ENCODE data around the gene FTCDNL1.

DNA sequence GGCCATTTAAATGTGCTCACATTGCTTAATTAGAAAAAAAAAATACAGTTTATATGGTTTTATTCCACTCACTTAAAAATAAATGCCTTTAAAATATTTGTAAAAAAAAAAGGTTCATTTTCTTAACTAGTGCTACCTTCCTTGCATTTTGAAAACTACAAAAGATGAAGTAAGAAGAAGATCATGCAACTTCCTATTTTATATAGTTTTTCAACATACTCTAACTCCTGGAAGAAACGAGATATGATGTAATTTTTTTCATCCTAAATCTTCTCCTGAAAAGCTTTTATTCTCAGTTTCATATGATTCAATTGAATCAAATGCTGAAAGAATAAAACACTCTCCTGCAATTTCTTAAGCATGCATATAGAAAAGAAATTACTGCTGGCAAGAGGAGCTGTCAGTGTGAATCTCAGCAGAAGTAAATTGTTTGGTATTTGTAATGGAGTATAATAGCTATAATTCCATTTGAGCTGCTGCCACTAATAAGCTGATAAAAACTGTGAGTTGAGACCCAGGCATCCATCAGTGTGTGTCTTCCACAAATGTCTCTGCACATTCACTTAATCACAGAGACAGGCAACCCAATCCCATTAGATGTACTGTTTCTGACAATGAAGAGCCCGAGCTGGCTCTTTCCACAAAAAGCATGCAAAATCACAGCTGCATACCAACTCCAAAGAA is 3.7 kb downstream of the FTCDNL1 start:
- TF ChIP-seq, protein P1, sequence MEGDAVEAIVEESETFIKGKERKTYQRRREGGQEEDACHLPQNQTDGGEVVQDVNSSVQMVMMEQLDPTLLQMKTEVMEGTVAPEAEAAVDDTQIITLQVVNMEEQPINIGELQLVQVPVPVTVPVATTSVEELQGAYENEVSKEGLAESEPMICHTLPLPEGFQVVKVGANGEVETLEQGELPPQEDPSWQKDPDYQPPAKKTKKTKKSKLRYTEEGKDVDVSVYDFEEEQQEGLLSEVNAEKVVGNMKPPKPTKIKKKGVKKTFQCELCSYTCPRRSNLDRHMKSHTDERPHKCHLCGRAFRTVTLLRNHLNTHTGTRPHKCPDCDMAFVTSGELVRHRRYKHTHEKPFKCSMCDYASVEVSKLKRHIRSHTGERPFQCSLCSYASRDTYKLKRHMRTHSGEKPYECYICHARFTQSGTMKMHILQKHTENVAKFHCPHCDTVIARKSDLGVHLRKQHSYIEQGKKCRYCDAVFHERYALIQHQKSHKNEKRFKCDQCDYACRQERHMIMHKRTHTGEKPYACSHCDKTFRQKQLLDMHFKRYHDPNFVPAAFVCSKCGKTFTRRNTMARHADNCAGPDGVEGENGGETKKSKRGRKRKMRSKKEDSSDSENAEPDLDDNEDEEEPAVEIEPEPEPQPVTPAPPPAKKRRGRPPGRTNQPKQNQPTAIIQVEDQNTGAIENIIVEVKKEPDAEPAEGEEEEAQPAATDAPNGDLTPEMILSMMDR (IDR thresholded peaks at IDR 0.05), result no peak
- no peak for TF ChIP-seq POLR2A (IDR thresholded peaks at IDR 0.05)

All from thyroid gland (tissue), 4 donors.